GM12878 (cell line): Measurements from ENCODE around the gene TSHZ2. TPM values are rescaled to one million over a fixed set of nuclear protein-coding genes. Genes with fewer than 3 reads are reported as not detected.

Source experiments
- ATAC-seq: fragments of 200-7000 bp; cut with Tn5 transposase; 3 replicates; pipeline ENCODE4 v1.9.1; 2020; ENCODE audit warnings: mild to moderate bottlenecking, moderate library complexity
- BruUV-seq: library from RNA; stranded (reverse); fragments of 400-500 nt; replicated peaks from 2 replicates; lab custom pipeline; 2021; lab: Mats Ljungman, UMichigan
- CTCF ChIA-PET: fragments of 300-600 bp; sonication (Branson Sonifier 250); formaldehyde crosslinking; extraction: SDS; loops from one replicate; lab custom pipeline; 2021; ENCODE audit warnings: inconsistent platforms; lab: Yijun Ruan, JAX
- POLR2A ChIA-PET: fragments of 350-600 bp; formaldehyde crosslinking; extraction: SDS; loops from one replicate; lab custom pipeline; 2021; ENCODE audit warnings: inconsistent platforms; lab: Charles Lee
- RAD21 ChIA-PET: fragments of 300-600 bp; sonication (Branson Sonifier 250); formaldehyde crosslinking; loops from one replicate; lab custom pipeline; 2023; ENCODE audit warnings: antibody characterized with exemption; ENCODE audit not compliant: unreplicated experiment; lab: Charles Lee
- SMC1A ChIA-PET: fragments of 300-600 bp; sonication (Branson Sonifier 250); formaldehyde crosslinking; loops from one replicate; lab custom pipeline; 2023; ENCODE audit not compliant: unreplicated experiment, uncharacterized antibody; lab: Charles Lee
- DNase-seq: peaks from one replicate; pipeline ENCODE4 v3.0.0-alpha.2; 2011; ENCODE audit warnings: low read depth, low spot score
- FAIRE-seq: peaks from 3 replicates; lab custom pipeline; 2011; peaks lifted over from hg19 to GRCh38; lab: Jason Lieb, UNC
- H2AFZ ChIP-seq: 2 replicates; pipeline ENCODE4 v1.6.0; 2011; ENCODE audit warnings: low read depth, low read length, control low read depth; ENCODE audit not compliant: control insufficient read depth
- H3K27ac ChIP-seq: 2 replicates; pipeline ENCODE4 v1.5.1; 2011; ENCODE audit warnings: control low read depth; ENCODE audit not compliant: control insufficient read depth, insufficient read depth
- H3K27me3 ChIP-seq, 2 experiments: replicated peaks in 1 of 2; 2 replicates each; pipeline versions ENCODE4 v1.6.0 to v1.6.1; 2011; ENCODE audit warnings: low read length in 1 of 2; ENCODE audit not compliant: control insufficient read depth in 2 of 2, insufficient read depth in 2 of 2
- H3K36me3 ChIP-seq, 2 experiments: 2 replicates each; pipeline ENCODE4 v1.5.1; 2011; ENCODE audit warnings: low read length in 1 of 2; ENCODE audit not compliant: control insufficient read depth in 2 of 2, insufficient read depth in 2 of 2
- H3K4me1 ChIP-seq: 2 replicates; pipeline ENCODE4 v1.6.1; 2011; ENCODE audit warnings: mild to moderate bottlenecking, low read length, moderate library complexity, mixed read lengths; ENCODE audit not compliant: control insufficient read depth, insufficient read depth
- H3K4me2 ChIP-seq: 2 replicates; pipeline ENCODE4 v1.6.0; 2011; ENCODE audit warnings: control low read depth; ENCODE audit not compliant: control insufficient read depth, insufficient read depth
- H3K4me3 ChIP-seq: fragments of 200-600 bp; sonication (generic); 2 replicates; pipeline ENCODE4 v1.5.1; 2016
- H3K79me2 ChIP-seq: 2 replicates; pipeline ENCODE4 v1.6.0; 2011; ENCODE audit warnings: low read length; ENCODE audit not compliant: control insufficient read depth, insufficient read depth
- H3K9ac ChIP-seq: 2 replicates; pipeline ENCODE4 v1.8.0; 2011; ENCODE audit warnings: low read length, control low read depth, mixed read lengths; ENCODE audit not compliant: control insufficient read depth, insufficient read depth
- H3K9me3 ChIP-seq: replicated peaks from 3 replicates; pipeline ENCODE4 v1.5.1; 2011; ENCODE audit warnings: mild to moderate bottlenecking, low read length; ENCODE audit not compliant: control insufficient read depth, insufficient read depth
- H4K20me1 ChIP-seq: 2 replicates; pipeline ENCODE4 v1.6.0; 2011; ENCODE audit not compliant: control insufficient read depth, insufficient read depth
- FOXM1 ChIP-seq: IDR thresholded peaks from 2 replicates; pipeline ENCODE4 v1.6.1; 2012; ENCODE audit warnings: low read depth, mild to moderate bottlenecking, inconsistent platforms, low read length, moderate library complexity
- NRF1 ChIP-seq: conservative IDR thresholded peaks from 2 replicates; pipeline ENCODE4 v1.6.1; 2011; ENCODE audit warnings: mild to moderate bottlenecking, low read depth, low read length, improper control_type of control experiment
- RAD51 ChIP-seq: fragments of 450-650 bp; IDR thresholded peaks from 2 replicates; pipeline ENCODE4 v1.6.1; 2016; ENCODE audit warnings: moderate library complexity, mild to moderate bottlenecking, inconsistent platforms
- RFX5 ChIP-seq: IDR thresholded peaks from 2 replicates; pipeline ENCODE4 v1.6.1; 2011; ENCODE audit warnings: low read depth, low read length, improper control_type of control experiment
- SIN3A ChIP-seq: IDR thresholded peaks from 2 replicates; pipeline ENCODE4 v1.6.1; 2012; ENCODE audit warnings: low read depth, low read length, improper control_type of control experiment
- STAT1 ChIP-seq: fragments of 450-650 bp; conservative IDR thresholded peaks from 2 replicates; pipeline ENCODE4 v1.6.1; 2014; ENCODE audit warnings: antibody characterized with exemption, mild to moderate bottlenecking
- SUPT20H ChIP-seq: IDR thresholded peaks from 2 replicates; pipeline ENCODE4 v1.6.1; 2011; ENCODE audit warnings: low read depth, mild to moderate bottlenecking, low read length, moderate library complexity, borderline replicate concordance; ENCODE audit not compliant: control insufficient read depth
- TCF7 ChIP-seq: IDR thresholded peaks from 2 replicates; pipeline ENCODE4 v1.6.1; 2014; ENCODE audit warnings: antibody characterized with exemption, borderline replicate concordance
- USF2 ChIP-seq: IDR thresholded peaks from 2 replicates; pipeline ENCODE4 v1.6.1; 2011; ENCODE audit warnings: low read depth, low read length, improper control_type of control experiment, borderline replicate concordance
- WGBS: methylation state at CpG from one replicate; pipeline ENCODE4 v1.1.6; 2016; ENCODE audit warnings: low lambda C conversion rate; ENCODE audit not compliant: insufficient replicate concordance, insufficient coverage; ENCODE audit errors: missing lambda C conversion rate; 5-methylcytosine and 5-hydroxymethylcytosine counted together
- in situ Hi-C: fragments of 300-500 bp; cut with MboI; formaldehyde crosslinking; loops from 9 replicates; pipeline ENCODE4 v1.14.3; 2018; ENCODE audit warnings: mixed read lengths
- intact Hi-C: fragments of 100-400 bp; cut with micrococcal nuclease; formaldehyde crosslinking; loops from one replicate; pipeline ENCODE4 v1.14.2; 2022; ENCODE audit not compliant: unreplicated experiment
- polyA plus RNA-seq, 11 experiments: library from polyadenylated mRNA; depleted of rRNA in 4 of 11; unstranded in 6 of 11; stranded (reverse) in 5 of 11; fragments of >200 nt; fragmentation: Nextera tagmentation in 4 of 11; fragmentation: Illumina TruSeq in 1 of 11; extraction: Ambion mirVana in 4 of 11; extraction: Trizol in 1 of 11; gene quantifications; 1 replicate in 1 of 11; 2 replicates in 10 of 11; pipeline versions ENCODE4 v1.2.1 to v1.2.3, GENCODE V29; 2011 to 2016; ENCODE audit warnings: inconsistent platforms in 2 of 11, missing spikeins in 2 of 11, low read depth in 1 of 11
- total RNA-seq, 4 experiments: library from RNA; depleted of rRNA in 3 of 4; stranded (reverse); fragments of >200 nt in 3 of 4; fragmentation: Illumina TruSeq in 1 of 4; extraction: Trizol in 1 of 4; gene quantifications; 2 replicates each; pipeline versions ENCODE4 v1.2.1 to v1.2.3, GENCODE V29; 2013 to 2021
- TF ChIP-seq, protein P1 (sequence below): fragments of 450-650 bp; IDR thresholded peaks from 2 replicates; pipeline ENCODE4 v1.6.1; 2017; ENCODE audit warnings: mild to moderate bottlenecking, moderate library complexity
- TF ChIP-seq, protein P2 (sequence below): fragments of 450-650 bp; IDR thresholded peaks from 2 replicates; pipeline ENCODE4 v1.6.1; 2016; ENCODE audit warnings: mild to moderate bottlenecking

The TSHZ2 gene
- total and polyA plus RNA-seq, 10 of the 15 experiments (the other 5 are each of a cell fraction or from before 2014, with no cell fraction given) = 0.01 to 0.86 (median 0.13) TPM; not detected in 2

DNA sequence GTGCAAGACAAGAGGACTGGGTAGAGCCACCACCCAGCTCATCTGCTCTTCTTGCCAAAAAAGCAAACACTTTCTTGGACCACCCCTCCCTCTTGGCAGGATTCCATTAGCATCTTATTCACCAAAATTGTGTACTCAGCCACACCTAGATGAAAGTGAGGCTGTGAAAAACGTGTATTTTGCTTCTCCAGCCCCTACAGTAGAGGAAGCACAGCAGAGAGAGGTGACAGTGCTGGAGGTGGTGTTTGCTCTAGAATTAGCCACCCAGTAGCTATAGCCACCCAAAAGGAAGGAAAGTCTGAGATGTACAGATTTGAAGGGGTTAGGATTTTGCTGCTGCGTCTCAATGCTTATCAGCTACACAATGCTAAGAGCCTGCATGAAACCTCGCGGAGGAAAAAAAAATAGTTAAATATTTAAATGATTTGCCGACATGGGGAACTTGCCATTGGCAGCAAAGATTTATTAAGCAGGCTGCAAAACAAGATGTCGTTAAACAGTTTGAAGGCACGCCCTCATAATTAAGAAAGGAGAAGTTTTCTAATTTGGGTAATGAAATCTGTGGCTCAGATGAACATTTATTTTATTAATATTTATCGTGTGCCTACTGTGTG is 334.1 kb downstream of the TSHZ2 start:
- BruUV-seq = no TSS peak
- TF ChIP-seq TCF7 (no peak), SUPT20H (no peak), SIN3A (no peak), STAT1 (no peak), RFX5 (no peak), RAD51 (no peak), FOXM1 (no peak), NRF1 (no peak), USF2 (no peak)
- TF ChIP-seq, protein P1, sequence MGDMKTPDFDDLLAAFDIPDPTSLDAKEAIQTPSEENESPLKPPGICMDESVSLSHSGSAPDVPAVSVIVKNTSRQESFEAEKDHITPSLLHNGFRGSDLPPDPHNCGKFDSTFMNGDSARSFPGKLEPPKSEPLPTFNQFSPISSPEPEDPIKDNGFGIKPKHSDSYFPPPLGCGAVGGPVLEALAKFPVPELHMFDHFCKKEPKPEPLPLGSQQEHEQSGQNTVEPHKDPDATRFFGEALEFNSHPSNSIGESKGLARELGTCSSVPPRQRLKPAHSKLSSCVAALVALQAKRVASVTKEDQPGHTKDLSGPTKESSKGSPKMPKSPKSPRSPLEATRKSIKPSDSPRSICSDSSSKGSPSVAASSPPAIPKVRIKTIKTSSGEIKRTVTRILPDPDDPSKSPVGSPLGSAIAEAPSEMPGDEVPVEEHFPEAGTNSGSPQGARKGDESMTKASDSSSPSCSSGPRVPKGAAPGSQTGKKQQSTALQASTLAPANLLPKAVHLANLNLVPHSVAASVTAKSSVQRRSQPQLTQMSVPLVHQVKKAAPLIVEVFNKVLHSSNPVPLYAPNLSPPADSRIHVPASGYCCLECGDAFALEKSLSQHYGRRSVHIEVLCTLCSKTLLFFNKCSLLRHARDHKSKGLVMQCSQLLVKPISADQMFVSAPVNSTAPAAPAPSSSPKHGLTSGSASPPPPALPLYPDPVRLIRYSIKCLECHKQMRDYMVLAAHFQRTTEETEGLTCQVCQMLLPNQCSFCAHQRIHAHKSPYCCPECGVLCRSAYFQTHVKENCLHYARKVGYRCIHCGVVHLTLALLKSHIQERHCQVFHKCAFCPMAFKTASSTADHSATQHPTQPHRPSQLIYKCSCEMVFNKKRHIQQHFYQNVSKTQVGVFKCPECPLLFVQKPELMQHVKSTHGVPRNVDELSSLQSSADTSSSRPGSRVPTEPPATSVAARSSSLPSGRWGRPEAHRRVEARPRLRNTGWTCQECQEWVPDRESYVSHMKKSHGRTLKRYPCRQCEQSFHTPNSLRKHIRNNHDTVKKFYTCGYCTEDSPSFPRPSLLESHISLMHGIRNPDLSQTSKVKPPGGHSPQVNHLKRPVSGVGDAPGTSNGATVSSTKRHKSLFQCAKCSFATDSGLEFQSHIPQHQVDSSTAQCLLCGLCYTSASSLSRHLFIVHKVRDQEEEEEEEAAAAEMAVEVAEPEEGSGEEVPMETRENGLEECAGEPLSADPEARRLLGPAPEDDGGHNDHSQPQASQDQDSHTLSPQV = no peak
- TF ChIP-seq, protein P2, sequence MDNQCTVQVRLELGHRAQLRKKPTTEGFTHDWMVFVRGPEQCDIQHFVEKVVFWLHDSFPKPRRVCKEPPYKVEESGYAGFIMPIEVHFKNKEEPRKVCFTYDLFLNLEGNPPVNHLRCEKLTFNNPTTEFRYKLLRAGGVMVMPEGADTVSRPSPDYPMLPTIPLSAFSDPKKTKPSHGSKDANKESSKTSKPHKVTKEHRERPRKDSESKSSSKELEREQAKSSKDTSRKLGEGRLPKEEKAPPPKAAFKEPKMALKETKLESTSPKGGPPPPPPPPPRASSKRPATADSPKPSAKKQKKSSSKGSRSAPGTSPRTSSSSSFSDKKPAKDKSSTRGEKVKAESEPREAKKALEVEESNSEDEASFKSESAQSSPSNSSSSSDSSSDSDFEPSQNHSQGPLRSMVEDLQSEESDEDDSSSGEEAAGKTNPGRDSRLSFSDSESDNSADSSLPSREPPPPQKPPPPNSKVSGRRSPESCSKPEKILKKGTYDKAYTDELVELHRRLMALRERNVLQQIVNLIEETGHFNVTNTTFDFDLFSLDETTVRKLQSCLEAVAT = no peak
- TF ChIP-seq, all 136 proteins: peak for 0
- Histone ChIP-seq H4K20me1 (no peaks in the 10 kb centered on the region), H3K9ac (no peak overlapping the region), H3K27ac (no peak overlapping the region), H2AFZ (no peak overlapping the region), H3K9me3 (no peaks in the 10 kb centered on the region; the same call in 2 of the 3 replicates), H3K79me2 (no peaks in the 10 kb centered on the region), H3K36me3 (no peaks in the 10 kb centered on the region), H3K4me2 (no peak overlapping the region), H3K27me3 (peaks cover 2 to 5% of the 10 kb centered on the region in 2 experiments; a peak in 1 of 4 replicates), H3K4me3 (no peak overlapping the region), H3K4me1 (no peaks in the 10 kb centered on the region)
- intact Hi-C loops (no loop called here), in situ Hi-C loops (no loop called here)
- FAIRE-seq (no peak), ATAC-seq (no peak), DNase-seq (no peak)
- ChIA-PET SMC1A (no interaction called here), CTCF (no interaction called here), RAD21 (no interaction called here), POLR2A (no interaction called here)
- 48% methylated on average over 8 of the region's 8 CpGs for WGBS
